ENCODE data around the gene TNNI3K.

The TNNI3K gene

GRCh38 chr1:74334147-74334546, 99.0 kb downstream of the TNNI3K start:
- DNase-seq = no peak
- TF ChIP-seq CTCF (IDR thresholded peaks at IDR 0.05; ENCODE audit: low read length) = no peak
- no peak for TF ChIP-seq EZH2phosphoT487 (IDR thresholded peaks at IDR 0.05; ENCODE audit: low read length)
- no peak for TF ChIP-seq EZH2 (optimal IDR thresholded peaks at IDR 0.05; ENCODE audit: low read depth, low read length)
- no peak overlapping the region for H3K27ac ChIP-seq (ENCODE audit: low read length)
- no peak overlapping the region for H3K4me2 ChIP-seq (ENCODE audit: low read depth, low read length)
- H3K27me3 ChIP-seq (replicated peaks; ENCODE audit: insufficient read depth, low read length) = no peaks in the 10 kb centered on the region
- no peaks in the 10 kb centered on the region for H3K9me2 ChIP-seq (replicated peaks; ENCODE audit: insufficient read depth, low read length)
- H3K9me3 ChIP-seq (replicated peaks; ENCODE audit: insufficient read depth, low read length) = no peaks in the 10 kb centered on the region
- H3F3A ChIP-seq (ENCODE audit: insufficient read depth, low read length) = no peaks in the 10 kb centered on the region
- H4K20me1 ChIP-seq (ENCODE audit: insufficient read depth, low read length) = no peaks in the 10 kb centered on the region
- no peaks in the 10 kb centered on the region for H3K79me2 ChIP-seq (ENCODE audit: low read length)
- H3K4me3 ChIP-seq (ENCODE audit: low read length) = no peak overlapping the region
- no peak overlapping the region for H3K9ac ChIP-seq (ENCODE audit: low read length)
- no peak overlapping the region for H2AFZ ChIP-seq (ENCODE audit: low read length)
- no peaks in the 10 kb centered on the region for H3K36me3 ChIP-seq (replicated peaks; ENCODE audit: insufficient read depth, low read length)
- no peaks in the 10 kb centered on the region for H3K4me1 ChIP-seq (ENCODE audit: low read length)

- no peak for DNase-seq
- no peaks in the 10 kb centered on the region; the same call in 1 of the 2 replicates for H4K20me1 ChIP-seq (ENCODE audit: insufficient read depth, low read length)
- H3K27ac ChIP-seq (ENCODE audit: low read length) = no peak overlapping the region
- H3K36me3 ChIP-seq (replicated peaks; ENCODE audit: insufficient read depth, low read length) = no peaks in the 10 kb centered on the region
- H2AFZ ChIP-seq (ENCODE audit: low read length) = no peak overlapping the region
- H3K9ac ChIP-seq (ENCODE audit: low read length) = no peak overlapping the region
- no peaks in the 10 kb centered on the region for H3K4me1 ChIP-seq (ENCODE audit: low read length)
- no peak for TF ChIP-seq EZH2phosphoT487 (IDR thresholded peaks at IDR 0.05; ENCODE audit: low read length)
- no peak for TF ChIP-seq CTCF (IDR thresholded peaks at IDR 0.05; ENCODE audit: low read length)
- no peak for TF ChIP-seq EZH2 (optimal IDR thresholded peaks at IDR 0.05; ENCODE audit: low read depth, low read length)
- H3K9me3 ChIP-seq (replicated peaks; ENCODE audit: insufficient read depth, low read length) = no peaks in the 10 kb centered on the region
- no peaks in the 10 kb centered on the region for H3K79me2 ChIP-seq (ENCODE audit: low read length)
- H3K9me2 ChIP-seq (replicated peaks; ENCODE audit: insufficient read depth, low read length) = no peaks in the 10 kb centered on the region
- no peak overlapping the region for H3K4me2 ChIP-seq (ENCODE audit: low read depth, low read length)
- no peak overlapping the region for H3K4me3 ChIP-seq (ENCODE audit: low read length)
- no peaks in the 10 kb centered on the region for H3K27me3 ChIP-seq (replicated peaks; ENCODE audit: insufficient read depth, low read length)
- no peaks in the 10 kb centered on the region for H3F3A ChIP-seq (ENCODE audit: insufficient read depth, low read length)
These were observed 105.5 kb downstream of the TNNI3K start for GRCh38 chr1:74340656-74341055.

- H3F3A ChIP-seq (ENCODE audit: insufficient read depth, low read length) = no peaks in the 10 kb centered on the region
- TF ChIP-seq EZH2 (optimal IDR thresholded peaks at IDR 0.05; ENCODE audit: low read depth, low read length) (no peak), CTCF (IDR thresholded peaks at IDR 0.05; ENCODE audit: low read length) (no peak), EZH2phosphoT487 (IDR thresholded peaks at IDR 0.05; ENCODE audit: low read length) (no peak)
- H3K36me3 ChIP-seq (replicated peaks; ENCODE audit: insufficient read depth, low read length) = no peaks in the 10 kb centered on the region
- no peaks in the 10 kb centered on the region for H3K27me3 ChIP-seq (replicated peaks; ENCODE audit: insufficient read depth, low read length)
- no peak overlapping the region for H3K4me3 ChIP-seq (ENCODE audit: low read length)
- H4K20me1 ChIP-seq (ENCODE audit: insufficient read depth, low read length) = no peaks in the 10 kb centered on the region; the same call in 1 of the 2 replicates
- H3K9me3 ChIP-seq (replicated peaks; ENCODE audit: insufficient read depth, low read length) = no peaks in the 10 kb centered on the region
- no peak overlapping the region for H2AFZ ChIP-seq (ENCODE audit: low read length)
- no peak for DNase-seq
- no peak overlapping the region for H3K27ac ChIP-seq (ENCODE audit: low read length)
- no peak overlapping the region for H3K4me2 ChIP-seq (ENCODE audit: low read depth, low read length)
- no peaks in the 10 kb centered on the region for H3K79me2 ChIP-seq (ENCODE audit: low read length)
- H3K4me1 ChIP-seq (ENCODE audit: low read length) = no peaks in the 10 kb centered on the region
- H3K9me2 ChIP-seq (replicated peaks; ENCODE audit: insufficient read depth, low read length) = no peaks in the 10 kb centered on the region
- H3K9ac ChIP-seq (ENCODE audit: low read length) = no peak overlapping the region
These were observed 106.6 kb downstream of the TNNI3K start for GRCh38 chr1:74341702-74342339.
